Astrocyte (in vitro differentiated cells and primary cell): Measurements from ENCODE around the gene ELFN2.

Experiments used
- CTCF ChIP-seq: IDR thresholded peaks from 2 replicates; pipeline ENCODE4 v1.5.1; 2011; ENCODE audit warnings: low read depth, mild to moderate bottlenecking, inconsistent platforms, low read length, moderate library complexity; ENCODE audit not compliant: insufficient read depth
- EZH2 ChIP-seq: IDR thresholded peaks from 2 replicates; pipeline ENCODE4 v1.6.1; 2012; ENCODE audit warnings: mild to moderate bottlenecking, low read length, inconsistent platforms; ENCODE audit not compliant: insufficient read depth

GRCh38 chr22:37439347-37439746 lies 12.1 kb upstream of the ELFN2 start:
- TF ChIP-seq CTCF (no peak), EZH2 (no peak)
